ENCODE measurements around the gene NEK6.

- TF ChIP-seq CTCF (IDR thresholded peaks at IDR 0.05): no peak
- no peak for TF ChIP-seq POLR2A (IDR thresholded peaks at IDR 0.05; ENCODE audit: low read depth)
These were observed 83.9 kb downstream of the NEK6 start for GRCh38 chr9:124341455-124342170.

Measured in esophagus muscularis mucosa (tissue), 3 donors.